ENCODE measurements around the gene IPP. TPM values are rescaled to one million over a fixed set of nuclear protein-coding genes. Genes with fewer than 3 reads are reported as not detected.
"Not testable (repeated sequence)": the region's sequence is repeated elsewhere in the genome, so short reads cannot be mapped to it uniquely, and the experiment has no call there.

Gene IPP
- total RNA-seq, 4 donors from 2014 or later, result 1.2 to 25.6 (median 13.6) TPM

- intact Hi-C loops (cut with DNase I; ENCODE audit: low total_unique reads), result no loop called here
- H3K9me3 ChIP-seq, result no peaks in the 10 kb centered on the region
- no peak for DNase-seq
- no peak for TF ChIP-seq POLR2A (IDR thresholded peaks at IDR 0.05)
- no peak for TF ChIP-seq CTCF (IDR thresholded peaks at IDR 0.05)
- H3K36me3 ChIP-seq, result no peaks in the 10 kb centered on the region
- H3K4me1 ChIP-seq, result no peaks in the 10 kb centered on the region
- H3K27ac ChIP-seq, result no peak overlapping the region
- H3K4me3 ChIP-seq, result no peak overlapping the region
- no peaks in the 10 kb centered on the region for H3K27me3 ChIP-seq
These were observed 3.5 kb downstream of the IPP start for GRCh38 chr1:45746922-45747321.

DNA sequence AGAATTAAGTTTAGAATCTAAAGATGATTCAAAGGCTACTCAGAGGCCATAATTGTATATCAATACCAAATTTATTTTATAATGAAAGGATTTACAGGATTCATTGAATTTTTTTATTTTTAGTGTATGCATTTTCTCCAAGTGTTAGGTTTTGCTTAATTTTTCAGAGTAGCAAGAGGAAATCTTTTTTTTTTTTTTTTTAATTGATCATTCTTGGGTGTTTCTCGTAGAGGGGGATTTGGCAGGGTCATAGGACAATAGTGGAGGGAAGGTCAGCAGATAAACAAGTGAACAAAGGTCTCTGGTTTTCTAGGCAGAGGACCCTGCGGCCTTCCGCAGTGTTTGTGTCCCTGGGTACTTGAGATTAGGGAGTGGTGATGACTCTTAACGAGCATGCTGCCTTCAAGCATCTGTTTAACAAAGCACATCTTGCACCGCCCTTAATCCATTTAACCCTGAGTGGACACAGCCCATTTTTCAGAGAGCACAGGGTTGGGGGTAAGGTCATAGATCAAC lies 10.8 kb downstream of the IPP start:
- H3K27ac ChIP-seq; intact Hi-C loops (cut with DNase I; ENCODE audit: low total_unique reads); H3K4me1 ChIP-seq; H3K36me3 ChIP-seq; H3K9me3 ChIP-seq; H3K27me3 ChIP-seq; H3K4me3 ChIP-seq; DNase-seq: not testable (repeated sequence)

DNA sequence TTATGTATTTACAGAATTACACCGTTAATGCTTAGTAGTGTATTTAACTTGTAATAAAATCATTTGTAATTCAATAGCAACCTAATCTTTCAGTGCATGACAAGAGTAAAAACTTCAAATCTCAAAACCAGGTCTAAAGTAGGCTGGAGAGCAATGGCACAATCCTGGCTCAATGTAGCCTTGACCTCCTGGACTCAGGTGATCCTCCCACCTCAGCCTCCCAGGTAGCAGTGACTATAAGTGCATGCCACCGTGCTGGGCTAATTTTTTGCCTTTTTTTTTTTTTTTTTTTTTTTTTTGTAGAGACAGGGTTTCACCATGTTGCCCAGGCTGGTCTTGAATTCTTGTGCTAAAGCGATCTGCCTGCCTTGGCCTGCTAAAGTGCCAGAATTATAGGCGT lies 11.3 kb downstream of the IPP start:
- no peaks in the 10 kb centered on the region for H3K9me3 ChIP-seq
- intact Hi-C loops (cut with DNase I; ENCODE audit: low total_unique reads), result no loop called here
- DNase-seq, result no peak
- no peak overlapping the region for H3K27ac ChIP-seq
- no peak overlapping the region for H3K4me3 ChIP-seq
- no peaks in the 10 kb centered on the region for H3K4me1 ChIP-seq
- no peaks in the 10 kb centered on the region for H3K27me3 ChIP-seq
- no peak for TF ChIP-seq POLR2A (IDR thresholded peaks at IDR 0.05)
- no peak for TF ChIP-seq CTCF (IDR thresholded peaks at IDR 0.05)
- H3K36me3 ChIP-seq, result no peaks in the 10 kb centered on the region

DNA sequence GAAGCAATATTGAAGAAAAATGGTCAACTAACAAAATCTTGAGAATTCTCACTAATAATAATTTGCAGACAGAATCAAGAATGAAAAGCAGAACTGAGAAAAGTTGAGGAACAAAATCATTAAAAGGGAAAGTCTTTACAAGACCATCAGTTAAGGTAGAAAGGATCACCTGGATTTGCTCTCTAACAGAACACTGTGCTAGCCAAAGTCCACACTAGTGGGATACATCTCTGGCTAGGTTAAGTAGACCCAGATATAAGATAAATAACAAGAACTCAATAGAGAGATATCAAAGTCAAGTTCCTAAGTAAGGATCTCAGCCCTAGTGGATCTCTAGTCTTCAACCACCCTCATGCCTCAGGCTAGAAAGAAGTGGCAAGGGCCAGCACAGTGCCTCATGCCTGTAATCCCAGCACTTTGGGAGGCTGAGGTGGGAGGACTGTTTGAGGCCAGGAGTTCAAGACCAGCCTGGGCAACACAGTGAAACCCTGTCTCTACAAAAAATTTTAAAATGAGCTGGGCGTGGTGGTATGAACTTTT lies 19.6 kb downstream of the IPP start:
- H3K4me3 ChIP-seq, result no peak overlapping the region
- H3K9me3 ChIP-seq, result no peaks in the 10 kb centered on the region
- DNase-seq, result no peak
- no peaks in the 10 kb centered on the region for H3K36me3 ChIP-seq
- intact Hi-C loops (cut with DNase I; ENCODE audit: low total_unique reads), result no loop called here
- H3K27ac ChIP-seq, result no peak overlapping the region
- no peaks in the 10 kb centered on the region for H3K27me3 ChIP-seq
- no peaks in the 10 kb centered on the region for H3K4me1 ChIP-seq
- TF ChIP-seq POLR2A (IDR thresholded peaks at IDR 0.05) (no peak), CTCF (IDR thresholded peaks at IDR 0.05) (no peak)

GRCh38 chr1:45730075-45730779 lies 20.2 kb downstream of the IPP start:
- Histone ChIP-seq H3K4me1 (no peaks in the 10 kb centered on the region), H3K4me3 (no peak overlapping the region), H3K27ac (no peak overlapping the region), H3K36me3 (no peaks in the 10 kb centered on the region), H3K9me3 (no peaks in the 10 kb centered on the region), H3K27me3 (no peaks in the 10 kb centered on the region)
- TF ChIP-seq POLR2A (IDR thresholded peaks at IDR 0.05), result no peak
- no peak for TF ChIP-seq CTCF (IDR thresholded peaks at IDR 0.05)
- intact Hi-C loops (cut with DNase I; ENCODE audit: low total_unique reads), result no loop called here
- DNase-seq, result no peak

DNA sequence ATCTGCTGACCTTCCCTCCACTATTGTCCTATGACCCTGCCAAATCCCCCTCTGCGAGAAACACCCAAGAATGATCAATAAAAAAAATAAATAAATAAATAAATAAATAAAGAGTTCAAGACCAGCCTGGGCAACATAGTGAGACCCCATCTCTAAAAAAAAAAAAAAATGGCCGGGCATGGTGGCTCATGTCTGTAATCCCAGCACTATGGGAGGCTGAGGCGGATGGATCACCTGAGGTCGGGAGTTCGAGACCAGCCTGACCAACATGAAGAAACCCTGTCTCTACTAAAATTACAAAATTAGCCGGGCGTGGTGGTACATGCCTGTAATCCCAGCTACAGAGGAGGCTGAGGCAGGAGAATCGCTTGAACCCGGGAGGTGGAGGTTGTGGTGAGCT lies 24.4 kb downstream of the IPP start:
- H3K27me3 ChIP-seq; intact Hi-C loops (cut with DNase I; ENCODE audit: low total_unique reads); H3K27ac ChIP-seq; H3K9me3 ChIP-seq; DNase-seq; H3K4me3 ChIP-seq; H3K4me1 ChIP-seq; H3K36me3 ChIP-seq: not testable (repeated sequence)
